Ovary (tissue), 3 donors: ENCODE data around the gene GPR87.

Experiments used
- EP300 ChIP-seq: sonication (generic); formaldehyde crosslinking; IDR thresholded peaks from one replicate; pipeline ENCODE4 v1.6.1; 2017; ENCODE audit warnings: antibody characterized with exemption
- POLR2A ChIP-seq: fragments of 450-650 bp; IDR thresholded peaks from one replicate; pipeline ENCODE4 v1.6.1; 2017; ENCODE audit warnings: antibody characterized with exemption, mild to moderate bottlenecking, moderate library complexity
- TF ChIP-seq, protein P1 (sequence below), 3 donors: fragments of 450-650 bp in 2 of 3; fragments of 200-600 bp in 1 of 3; IDR thresholded peaks; one replicate each; pipeline versions ENCODE4 v1.5.1 to v1.8.0; 2016 to 2022; ENCODE audit warnings: antibody characterized with exemption in 3 of 3, mild to moderate bottlenecking in 1 of 3
- donor health status: DM: no; HTN: no; CAD: no.

DNA sequence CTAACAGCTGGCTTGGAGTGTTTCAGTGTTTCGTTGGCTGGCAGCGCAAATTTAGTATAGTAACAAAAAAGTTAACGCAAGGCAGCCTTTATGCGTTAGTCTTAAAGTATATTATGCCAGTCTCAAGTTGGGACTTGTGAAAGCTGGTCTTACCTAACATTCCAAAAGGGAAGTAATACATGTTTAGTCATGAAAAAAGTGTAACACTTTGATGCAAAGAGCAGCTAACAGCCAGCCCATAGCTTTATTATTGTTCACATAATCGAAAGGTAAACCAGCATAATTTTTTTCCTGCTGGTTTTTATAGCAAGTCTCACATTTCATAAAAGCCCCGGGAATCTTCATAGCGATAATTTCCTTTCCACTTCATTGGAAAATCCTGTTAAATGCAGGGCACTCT lies 2.4 kb upstream of the GPR87 start:
- TF ChIP-seq POLR2A (no peak), EP300 (no peak)
- TF ChIP-seq, protein P1, sequence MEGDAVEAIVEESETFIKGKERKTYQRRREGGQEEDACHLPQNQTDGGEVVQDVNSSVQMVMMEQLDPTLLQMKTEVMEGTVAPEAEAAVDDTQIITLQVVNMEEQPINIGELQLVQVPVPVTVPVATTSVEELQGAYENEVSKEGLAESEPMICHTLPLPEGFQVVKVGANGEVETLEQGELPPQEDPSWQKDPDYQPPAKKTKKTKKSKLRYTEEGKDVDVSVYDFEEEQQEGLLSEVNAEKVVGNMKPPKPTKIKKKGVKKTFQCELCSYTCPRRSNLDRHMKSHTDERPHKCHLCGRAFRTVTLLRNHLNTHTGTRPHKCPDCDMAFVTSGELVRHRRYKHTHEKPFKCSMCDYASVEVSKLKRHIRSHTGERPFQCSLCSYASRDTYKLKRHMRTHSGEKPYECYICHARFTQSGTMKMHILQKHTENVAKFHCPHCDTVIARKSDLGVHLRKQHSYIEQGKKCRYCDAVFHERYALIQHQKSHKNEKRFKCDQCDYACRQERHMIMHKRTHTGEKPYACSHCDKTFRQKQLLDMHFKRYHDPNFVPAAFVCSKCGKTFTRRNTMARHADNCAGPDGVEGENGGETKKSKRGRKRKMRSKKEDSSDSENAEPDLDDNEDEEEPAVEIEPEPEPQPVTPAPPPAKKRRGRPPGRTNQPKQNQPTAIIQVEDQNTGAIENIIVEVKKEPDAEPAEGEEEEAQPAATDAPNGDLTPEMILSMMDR (IDR thresholded peaks at IDR 0.05), result no peak
